ENCODE data around the gene PDCD7.

Gene PDCD7

GRCh38 chr15:65175511-65175910 lies 41.9 kb upstream of the PDCD7 start:
- H3K4me3 ChIP-seq (ENCODE audit: low read depth, low read length): no peak overlapping the region
- no peak for TF ChIP-seq CTCF (IDR thresholded peaks at IDR 0.05; ENCODE audit: low read depth, low read length, missing control alignments)
- DNase-seq (ENCODE audit: low read depth): no peak
- in situ Hi-C loops (cut with HindIII; ENCODE audit: low sequenced_read_pairs): no loop called here

- H3K4me3 ChIP-seq (ENCODE audit: low read depth, low read length): no peak overlapping the region
- no peak for DNase-seq (ENCODE audit: low read depth)
- no peak for TF ChIP-seq CTCF (IDR thresholded peaks at IDR 0.05; ENCODE audit: low read depth, low read length, missing control alignments)
- in situ Hi-C loops (cut with HindIII; ENCODE audit: low sequenced_read_pairs): no loop called here
These were observed 40.9 kb upstream of the PDCD7 start for GRCh38 chr15:65174509-65174908.

- no peak for DNase-seq (ENCODE audit: low read depth)
- no peak overlapping the region for H3K4me3 ChIP-seq (ENCODE audit: low read depth, low read length)
- in situ Hi-C loops (cut with HindIII; ENCODE audit: low sequenced_read_pairs): no loop called here
- no peak for TF ChIP-seq CTCF (IDR thresholded peaks at IDR 0.05; ENCODE audit: low read depth, low read length, missing control alignments)
These were observed 38.9 kb upstream of the PDCD7 start for GRCh38 chr15:65172531-65172930.

GRCh38 chr15:65171428-65171827 lies 37.8 kb upstream of the PDCD7 start:
- no peak for TF ChIP-seq CTCF (IDR thresholded peaks at IDR 0.05; ENCODE audit: low read depth, low read length, missing control alignments)
- in situ Hi-C loops (cut with HindIII; ENCODE audit: low sequenced_read_pairs): no loop called here
- no peak overlapping the region for H3K4me3 ChIP-seq (ENCODE audit: low read depth, low read length)
- DNase-seq (ENCODE audit: low read depth): no peak

- H3K4me3 ChIP-seq (ENCODE audit: low read depth, low read length): no peak overlapping the region
- no peak for TF ChIP-seq CTCF (IDR thresholded peaks at IDR 0.05; ENCODE audit: low read depth, low read length, missing control alignments)
- in situ Hi-C loops (cut with HindIII; ENCODE audit: low sequenced_read_pairs): no loop called here
- no peak for DNase-seq (ENCODE audit: low read depth)
These were observed 32.3 kb upstream of the PDCD7 start for GRCh38 chr15:65165875-65166274.

GRCh38 chr15:65164139-65164538 lies 30.5 kb upstream of the PDCD7 start:
- TF ChIP-seq CTCF (IDR thresholded peaks at IDR 0.05; ENCODE audit: low read depth, low read length, missing control alignments): no peak
- in situ Hi-C loops (cut with HindIII; ENCODE audit: low sequenced_read_pairs): loop anchor here (5.0 kb wide), 1 partner anchor 62 kb away; no protein-coding TSS in a partner anchor
- no peak overlapping the region for H3K4me3 ChIP-seq (ENCODE audit: low read depth, low read length)
- DNase-seq (ENCODE audit: low read depth): no peak

GRCh38 chr15:65163041-65163440 lies 29.4 kb upstream of the PDCD7 start:
- DNase-seq (ENCODE audit: low read depth): no peak
- in situ Hi-C loops (cut with HindIII; ENCODE audit: low sequenced_read_pairs): loop anchor here (5.0 kb wide), 1 partner anchor 61 kb away; no protein-coding TSS in a partner anchor
- no peak for TF ChIP-seq CTCF (IDR thresholded peaks at IDR 0.05; ENCODE audit: low read depth, low read length, missing control alignments)
- no peak overlapping the region for H3K4me3 ChIP-seq (ENCODE audit: low read depth, low read length)
